K562 (cell line): ENCODE results near the gene NMRK2. TPM values are rescaled to one million over a fixed set of nuclear protein-coding genes. Genes with fewer than 3 reads are reported as not detected.
A peak's percentile ranks its signal among the peaks of the same experiment; 100 is the strongest.

Source experiments
- ADNP ChIP-seq: fragments of 200-800 bp; sonication (Bioruptor generic); IDR thresholded peaks from 2 replicates; pipeline ENCODE4 v1.6.1; 2016; ENCODE audit warnings: missing genetic modification characterization, missing compliant biosample characterization
- BACH1 ChIP-seq: fragments of 200-800 bp; sonication (Bioruptor generic); IDR thresholded peaks from 2 replicates; pipeline ENCODE4 v1.6.1; 2016; ENCODE audit warnings: missing genetic modification characterization, missing compliant biosample characterization
- HIVEP1 ChIP-seq: fragments of 250-450 bp; sonication (Bioruptor Pico); IDR thresholded peaks from 2 replicates; pipeline ENCODE4 v1.4.0; 2020; ENCODE audit warnings: mild to moderate bottlenecking
- MXI1 ChIP-seq: IDR thresholded peaks from 2 replicates; pipeline ENCODE4 v1.6.1; 2011; ENCODE audit warnings: low read depth, mild to moderate bottlenecking, improper control_type of control experiment, low read length
- RUNX1 ChIP-seq: sonication (generic); IDR thresholded peaks from 2 replicates; pipeline ENCODE4 v1.6.1; 2016; ENCODE audit warnings: antibody characterized with exemption, low read depth
- SMARCA4 ChIP-seq: fragments of 450-650 bp; IDR thresholded peaks from 2 replicates; pipeline ENCODE4 v1.6.1; 2016
- SRF ChIP-seq, 2 experiments: fragments of 250-450, 450-650 bp in 1 of 2; sonication (Bioruptor Pico) in 1 of 2; sonication (generic) in 1 of 2; formaldehyde crosslinking; IDR thresholded peaks; 2 replicates each; pipeline versions ENCODE4 v1.5.0 to v1.5.1; 2020 to 2022; ENCODE audit warnings: mild to moderate bottlenecking in 1 of 2, missing genetic modification reagents in 1 of 2
- TEAD1 ChIP-seq, 2 experiments: fragments of 450-650 bp in 1 of 2; sonication (generic) in 1 of 2; formaldehyde crosslinking; IDR thresholded peaks; 2 replicates each; pipeline versions ENCODE4 v1.4.0 to v1.8.0; 2020 to 2022; ENCODE audit warnings: mild to moderate bottlenecking in 2 of 2, missing genetic modification reagents in 1 of 2
- ZBTB1 ChIP-seq: sonication (generic); formaldehyde crosslinking; IDR thresholded peaks from 2 replicates; pipeline ENCODE4 v1.8.1; 2023; ENCODE audit warnings: missing genetic modification reagents, low read depth, mild to moderate bottlenecking, borderline replicate concordance
- ZNF347 ChIP-seq: fragments of 450-650 bp; formaldehyde crosslinking; IDR thresholded peaks from 2 replicates; pipeline ENCODE4 v1.4.0; 2020; ENCODE audit warnings: low read depth, mild to moderate bottlenecking, moderate library complexity
- polyA plus RNA-seq, 8 experiments: library from polyadenylated mRNA; depleted of rRNA in 4 of 8; stranded (reverse) in 5 of 8; unstranded in 3 of 8; fragments of >200 nt; fragmentation: Nextera tagmentation in 2 of 8; fragmentation: Illumina TruSeq in 1 of 8; extraction: Ambion mirVana in 2 of 8; extraction: Trizol in 1 of 8; gene quantifications; 2 replicates each; pipeline versions ENCODE4 v1.2.1 to v1.2.3, GENCODE V29; 2011 to 2014; ENCODE audit warnings: inconsistent platforms in 1 of 8, missing spikeins in 1 of 8
- total RNA-seq, 7 experiments: library from RNA; depleted of rRNA in 6 of 7; stranded (reverse); fragments of >200 nt in 6 of 7; fragmentation: Illumina TruSeq in 2 of 7; extraction: Trizol in 2 of 7; gene quantifications; 2 replicates each; pipeline versions ENCODE4 v1.2.1 to v1.2.3, GENCODE V29; 2011 to 2021; ENCODE audit warnings: low replicate concordance in 1 of 7
- TF ChIP-seq, protein P1 (sequence below): fragments of 450-650 bp; IDR thresholded peaks from 2 replicates; pipeline ENCODE4 v1.6.1; 2018; ENCODE audit not compliant: partially characterized antibody
- TF ChIP-seq, protein P2 (sequence below): fragments of 450-650 bp; conservative IDR thresholded peaks from 2 replicates; pipeline ENCODE4 v1.6.1; 2016; ENCODE audit warnings: missing genetic modification characterization, low read depth, mild to moderate bottlenecking, control low read depth, missing compliant biosample characterization
- TF ChIP-seq, protein P3 (sequence below), 2 experiments: fragments of 450-650 bp; conservative IDR thresholded peaks; 2 replicates each; pipeline ENCODE4 v1.6.1; 2017; ENCODE audit warnings: mild to moderate bottlenecking in 2 of 2, moderate library complexity in 2 of 2
- TF ChIP-seq, protein P4 (sequence below): fragments of 250-450 bp; sonication (Bioruptor Pico); IDR thresholded peaks from 2 replicates; pipeline ENCODE4 v1.5.0; 2022; ENCODE audit warnings: mild to moderate bottlenecking
- TF ChIP-seq, protein P5 (sequence below): IDR thresholded peaks from 2 replicates; pipeline ENCODE4 v1.6.1; 2011; ENCODE audit warnings: borderline replicate concordance, low read depth, mild to moderate bottlenecking, moderate library complexity, low read length; ENCODE audit not compliant: insufficient read depth, poor library complexity, severe bottlenecking

NMRK2 gene
- total and polyA plus RNA-seq, 9 of the 15 experiments (the other 6 are each of a cell fraction or from before 2014, with no cell fraction given) = not detected

DNA sequence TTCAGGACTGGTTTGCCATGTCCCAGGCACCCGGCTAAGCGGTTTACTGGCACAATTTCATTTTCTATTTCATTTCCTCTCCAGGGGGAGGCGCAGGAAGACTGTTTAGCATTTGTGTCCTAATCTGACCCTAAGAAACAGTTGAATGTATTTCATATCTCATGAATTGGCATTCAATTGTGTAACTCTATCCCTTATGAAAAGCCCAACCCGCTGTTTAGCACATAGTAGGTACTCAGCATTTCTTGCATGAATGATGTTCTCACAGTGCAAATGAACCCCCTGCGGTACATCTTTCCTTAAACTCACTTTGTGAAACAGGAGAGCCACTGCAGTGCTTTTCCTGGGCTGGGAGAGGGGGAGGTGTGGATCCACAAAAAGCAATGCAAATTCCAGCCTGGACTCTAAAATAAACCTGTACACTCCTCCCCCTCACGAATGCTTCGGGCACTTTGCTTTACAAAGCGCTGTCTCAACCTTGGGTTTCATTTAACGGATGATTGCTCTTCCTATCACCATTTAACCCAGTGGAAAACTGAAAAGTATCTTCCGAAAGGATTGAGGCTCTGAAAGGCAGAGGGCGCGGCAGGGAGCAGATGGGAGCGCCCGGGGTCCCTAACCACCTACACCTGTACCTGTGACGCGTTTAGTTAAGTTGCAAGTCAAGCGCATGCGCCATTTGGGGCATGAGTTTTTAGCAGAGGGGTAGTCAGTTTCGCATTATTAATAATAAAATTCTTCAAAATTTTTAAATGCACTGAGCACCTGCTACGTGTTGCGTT, 53.6 kb downstream of the NMRK2 start (continued):
- TF ChIP-seq, protein P1, sequence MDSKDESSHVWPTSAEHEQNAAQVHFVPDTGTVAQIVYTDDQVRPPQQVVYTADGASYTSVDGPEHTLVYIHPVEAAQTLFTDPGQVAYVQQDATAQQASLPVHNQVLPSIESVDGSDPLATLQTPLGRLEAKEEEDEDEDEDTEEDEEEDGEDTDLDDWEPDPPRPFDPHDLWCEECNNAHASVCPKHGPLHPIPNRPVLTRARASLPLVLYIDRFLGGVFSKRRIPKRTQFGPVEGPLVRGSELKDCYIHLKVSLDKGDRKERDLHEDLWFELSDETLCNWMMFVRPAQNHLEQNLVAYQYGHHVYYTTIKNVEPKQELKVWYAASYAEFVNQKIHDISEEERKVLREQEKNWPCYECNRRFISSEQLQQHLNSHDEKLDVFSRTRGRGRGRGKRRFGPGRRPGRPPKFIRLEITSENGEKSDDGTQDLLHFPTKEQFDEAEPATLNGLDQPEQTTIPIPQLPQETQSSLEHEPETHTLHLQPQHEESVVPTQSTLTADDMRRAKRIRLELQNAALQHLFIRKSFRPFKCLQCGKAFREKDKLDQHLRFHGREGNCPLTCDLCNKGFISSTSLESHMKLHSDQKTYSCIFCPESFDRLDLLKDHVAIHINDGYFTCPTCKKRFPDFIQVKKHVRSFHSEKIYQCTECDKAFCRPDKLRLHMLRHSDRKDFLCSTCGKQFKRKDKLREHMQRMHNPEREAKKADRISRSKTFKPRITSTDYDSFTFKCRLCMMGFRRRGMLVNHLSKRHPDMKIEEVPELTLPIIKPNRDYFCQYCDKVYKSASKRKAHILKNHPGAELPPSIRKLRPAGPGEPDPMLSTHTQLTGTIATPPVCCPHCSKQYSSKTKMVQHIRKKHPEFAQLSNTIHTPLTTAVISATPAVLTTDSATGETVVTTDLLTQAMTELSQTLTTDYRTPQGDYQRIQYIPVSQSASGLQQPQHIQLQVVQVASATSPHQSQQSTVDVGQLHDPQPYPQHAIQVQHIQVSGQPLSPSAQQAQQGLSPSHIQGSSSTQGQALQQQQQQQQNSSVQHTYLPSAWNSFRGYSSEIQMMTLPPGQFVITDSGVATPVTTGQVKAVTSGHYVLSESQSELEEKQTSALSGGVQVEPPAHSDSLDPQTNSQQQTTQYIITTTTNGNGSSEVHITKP = peak; percentile 7
- TF ChIP-seq HIVEP1 (CRISPR knock-in tag) (no peak), TEAD1 (CRISPR knock-in tag; IDR thresholded peaks at IDR 0.05) (peak in 1 of 2 experiments; percentile 49; a peak in 1 of 4 replicates), RUNX1 (no peak), BACH1 (tag) (no peak), ZBTB1 (CRISPR knock-in tag) (no peak), ZNF347 (CRISPR knock-in tag) (no peak), ADNP (tag) (no peak), SMARCA4 (peak; percentile 21; the same call in 1 of the 2 replicates), MXI1 (no peak), SRF (CRISPR knock-in tag; IDR thresholded peaks at IDR 0.05) (no peak)
- TF ChIP-seq, protein P2, sequence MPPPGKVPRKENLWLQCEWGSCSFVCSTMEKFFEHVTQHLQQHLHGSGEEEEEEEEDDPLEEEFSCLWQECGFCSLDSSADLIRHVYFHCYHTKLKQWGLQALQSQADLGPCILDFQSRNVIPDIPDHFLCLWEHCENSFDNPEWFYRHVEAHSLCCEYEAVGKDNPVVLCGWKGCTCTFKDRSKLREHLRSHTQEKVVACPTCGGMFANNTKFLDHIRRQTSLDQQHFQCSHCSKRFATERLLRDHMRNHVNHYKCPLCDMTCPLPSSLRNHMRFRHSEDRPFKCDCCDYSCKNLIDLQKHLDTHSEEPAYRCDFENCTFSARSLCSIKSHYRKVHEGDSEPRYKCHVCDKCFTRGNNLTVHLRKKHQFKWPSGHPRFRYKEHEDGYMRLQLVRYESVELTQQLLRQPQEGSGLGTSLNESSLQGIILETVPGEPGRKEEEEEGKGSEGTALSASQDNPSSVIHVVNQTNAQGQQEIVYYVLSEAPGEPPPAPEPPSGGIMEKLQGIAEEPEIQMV = no peak
- TF ChIP-seq, protein P3, sequence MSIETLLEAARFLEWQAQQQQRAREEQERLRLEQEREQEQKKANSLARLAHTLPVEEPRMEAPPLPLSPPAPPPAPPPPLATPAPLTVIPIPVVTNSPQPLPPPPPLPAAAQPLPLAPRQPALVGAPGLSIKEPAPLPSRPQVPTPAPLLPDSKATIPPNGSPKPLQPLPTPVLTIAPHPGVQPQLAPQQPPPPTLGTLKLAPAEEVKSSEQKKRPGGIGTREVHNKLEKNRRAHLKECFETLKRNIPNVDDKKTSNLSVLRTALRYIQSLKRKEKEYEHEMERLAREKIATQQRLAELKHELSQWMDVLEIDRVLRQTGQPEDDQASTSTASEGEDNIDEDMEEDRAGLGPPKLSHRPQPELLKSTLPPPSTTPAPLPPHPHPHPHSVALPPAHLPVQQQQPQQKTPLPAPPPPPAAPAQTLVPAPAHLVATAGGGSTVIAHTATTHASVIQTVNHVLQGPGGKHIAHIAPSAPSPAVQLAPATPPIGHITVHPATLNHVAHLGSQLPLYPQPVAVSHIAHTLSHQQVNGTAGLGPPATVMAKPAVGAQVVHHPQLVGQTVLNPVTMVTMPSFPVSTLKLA (conservative IDR thresholded peaks at IDR 0.05) = no peak
- TF ChIP-seq, protein P4, sequence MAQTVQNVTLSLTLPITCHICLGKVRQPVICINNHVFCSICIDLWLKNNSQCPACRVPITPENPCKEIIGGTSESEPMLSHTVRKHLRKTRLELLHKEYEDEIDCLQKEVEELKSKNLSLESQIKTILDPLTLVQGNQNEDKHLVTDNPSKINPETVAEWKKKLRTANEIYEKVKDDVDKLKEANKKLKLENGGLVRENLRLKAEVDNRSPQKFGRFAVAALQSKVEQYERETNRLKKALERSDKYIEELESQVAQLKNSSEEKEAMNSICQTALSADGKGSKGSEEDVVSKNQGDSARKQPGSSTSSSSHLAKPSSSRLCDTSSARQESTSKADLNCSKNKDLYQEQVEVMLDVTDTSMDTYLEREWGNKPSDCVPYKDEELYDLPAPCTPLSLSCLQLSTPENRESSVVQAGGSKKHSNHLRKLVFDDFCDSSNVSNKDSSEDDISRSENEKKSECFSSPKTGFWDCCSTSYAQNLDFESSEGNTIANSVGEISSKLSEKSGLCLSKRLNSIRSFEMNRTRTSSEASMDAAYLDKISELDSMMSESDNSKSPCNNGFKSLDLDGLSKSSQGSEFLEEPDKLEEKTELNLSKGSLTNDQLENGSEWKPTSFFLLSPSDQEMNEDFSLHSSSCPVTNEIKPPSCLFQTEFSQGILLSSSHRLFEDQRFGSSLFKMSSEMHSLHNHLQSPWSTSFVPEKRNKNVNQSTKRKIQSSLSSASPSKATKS (CRISPR knock-in tag) = no peak
- TF ChIP-seq, protein P5, sequence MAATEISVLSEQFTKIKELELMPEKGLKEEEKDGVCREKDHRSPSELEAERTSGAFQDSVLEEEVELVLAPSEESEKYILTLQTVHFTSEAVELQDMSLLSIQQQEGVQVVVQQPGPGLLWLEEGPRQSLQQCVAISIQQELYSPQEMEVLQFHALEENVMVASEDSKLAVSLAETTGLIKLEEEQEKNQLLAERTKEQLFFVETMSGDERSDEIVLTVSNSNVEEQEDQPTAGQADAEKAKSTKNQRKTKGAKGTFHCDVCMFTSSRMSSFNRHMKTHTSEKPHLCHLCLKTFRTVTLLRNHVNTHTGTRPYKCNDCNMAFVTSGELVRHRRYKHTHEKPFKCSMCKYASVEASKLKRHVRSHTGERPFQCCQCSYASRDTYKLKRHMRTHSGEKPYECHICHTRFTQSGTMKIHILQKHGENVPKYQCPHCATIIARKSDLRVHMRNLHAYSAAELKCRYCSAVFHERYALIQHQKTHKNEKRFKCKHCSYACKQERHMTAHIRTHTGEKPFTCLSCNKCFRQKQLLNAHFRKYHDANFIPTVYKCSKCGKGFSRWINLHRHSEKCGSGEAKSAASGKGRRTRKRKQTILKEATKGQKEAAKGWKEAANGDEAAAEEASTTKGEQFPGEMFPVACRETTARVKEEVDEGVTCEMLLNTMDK = peak; percentile 36
